Skin of body (tissue), 2 donors: ENCODE results near the gene GTF3C1. TPM values are rescaled to one million over a fixed set of nuclear protein-coding genes. Genes with fewer than 3 reads are reported as not detected.

Experiments
- DNase-seq: peaks from one replicate; lab custom pipeline; 2025; lab: John Stamatoyannopoulos, UW
- total RNA-seq: library from RNA; depleted of rRNA; stranded (reverse); fragments of >200 nt; gene quantifications from one replicate; pipeline ENCODE4 v1.2.3, GENCODE V29; 2014

Gene GTF3C1
- total RNA-seq, 1 donor from 2014 or later: 69.0 TPM

- no peak for DNase-seq
Measured at GRCh38 chr16:27561216-27561615, 11.5 kb upstream of the GTF3C1 start.

GRCh38 chr16:27558932-27559331 lies 9.2 kb upstream of the GTF3C1 start:
- DNase-seq: no peak

DNA sequence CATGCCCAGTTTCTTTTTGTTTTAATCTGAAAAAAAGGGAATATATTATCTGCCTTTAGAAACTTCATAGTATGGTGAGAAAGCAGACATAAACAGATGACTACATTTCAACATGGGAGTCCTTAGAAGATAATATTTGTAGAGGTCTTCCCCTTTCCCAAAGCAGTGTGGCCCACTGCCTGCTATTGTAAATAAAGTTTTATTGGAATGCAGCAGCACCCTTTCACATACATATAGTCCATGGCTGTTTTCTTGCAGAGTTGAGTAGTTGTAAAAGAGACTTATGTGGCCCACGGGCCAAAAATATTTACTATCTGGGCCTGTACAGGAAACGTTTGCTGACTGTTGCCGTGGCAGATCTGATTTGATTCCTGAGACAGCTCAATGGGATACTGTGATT lies 8.7 kb upstream of the GTF3C1 start:
- no peak for DNase-seq

DNA sequence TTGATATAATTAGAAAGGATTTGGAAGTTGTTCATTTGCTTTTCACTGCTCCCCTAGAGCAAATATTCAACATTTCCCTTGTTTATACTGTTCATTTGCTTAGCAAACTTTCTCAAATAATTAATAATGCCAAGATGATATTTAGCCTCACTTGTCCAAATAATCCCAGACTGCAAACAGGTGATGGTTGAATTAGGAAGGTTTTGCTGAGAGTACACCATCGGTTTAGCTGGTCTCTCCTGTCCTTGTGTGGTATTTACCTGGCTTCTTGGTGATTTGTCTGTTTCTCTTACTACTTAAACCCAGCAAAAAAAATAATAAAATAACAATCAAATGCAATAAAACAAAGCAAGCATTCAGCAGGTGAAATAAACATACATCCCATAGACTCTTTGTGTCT lies 6.8 kb upstream of the GTF3C1 start:
- no peak for DNase-seq

DNA sequence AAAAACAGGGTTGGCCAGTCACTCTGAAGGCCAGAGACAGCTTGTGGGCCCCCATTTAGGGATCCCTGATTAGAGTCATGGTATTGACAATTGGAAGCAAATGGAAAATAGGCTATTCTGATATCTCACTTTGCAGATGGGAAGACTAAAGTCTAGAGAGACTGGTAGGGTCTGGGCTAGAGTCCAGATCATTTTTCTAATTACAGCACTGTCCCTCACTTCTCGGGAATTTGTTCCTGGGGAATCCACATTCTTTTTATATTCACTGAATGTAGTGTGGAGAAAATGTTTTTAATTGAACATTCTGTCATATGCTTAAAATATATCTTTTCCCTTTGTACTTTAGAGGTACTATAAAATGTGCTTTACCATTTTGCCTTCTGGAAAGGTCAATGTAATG lies 1.3 kb upstream of the GTF3C1 start:
- DNase-seq: no peak

DNA sequence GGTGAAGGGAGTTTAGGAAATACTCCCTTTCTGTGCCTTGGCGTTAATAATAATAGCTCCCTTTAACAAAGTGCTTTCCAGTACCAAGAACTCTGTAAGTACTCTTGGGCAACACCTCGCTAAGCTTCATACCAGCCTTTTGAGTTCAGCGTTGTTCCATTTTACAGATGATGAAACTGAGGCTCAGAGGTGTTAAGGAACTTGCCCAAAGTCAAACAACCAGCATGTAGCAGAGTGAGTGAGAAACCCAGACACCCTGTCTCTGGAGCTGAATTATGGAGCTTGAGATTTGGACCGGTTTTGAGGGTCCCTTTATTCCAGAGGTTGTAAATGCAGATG lies 838 bp upstream of the GTF3C1 start:
- DNase-seq: no peak

DNA sequence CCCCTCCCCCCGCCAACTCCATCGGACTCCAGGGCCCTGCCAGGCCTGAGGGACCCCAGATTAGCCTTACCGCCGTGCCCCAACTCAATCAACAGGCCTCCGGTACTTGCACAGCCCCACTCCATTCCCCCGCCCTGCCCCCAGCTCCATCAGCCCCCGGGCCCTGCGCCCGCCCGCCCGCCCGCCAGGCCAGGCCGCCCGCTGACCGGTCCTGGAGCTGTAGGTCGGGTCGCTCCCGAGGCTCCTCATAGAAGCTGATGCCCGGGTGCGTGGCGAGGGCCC lies 308 bp downstream of the GTF3C1 start:
- DNase-seq: no peak

- DNase-seq: no peak
Measured at GRCh38 chr16:27547851-27548250, 1.9 kb downstream of the GTF3C1 start.

DNA sequence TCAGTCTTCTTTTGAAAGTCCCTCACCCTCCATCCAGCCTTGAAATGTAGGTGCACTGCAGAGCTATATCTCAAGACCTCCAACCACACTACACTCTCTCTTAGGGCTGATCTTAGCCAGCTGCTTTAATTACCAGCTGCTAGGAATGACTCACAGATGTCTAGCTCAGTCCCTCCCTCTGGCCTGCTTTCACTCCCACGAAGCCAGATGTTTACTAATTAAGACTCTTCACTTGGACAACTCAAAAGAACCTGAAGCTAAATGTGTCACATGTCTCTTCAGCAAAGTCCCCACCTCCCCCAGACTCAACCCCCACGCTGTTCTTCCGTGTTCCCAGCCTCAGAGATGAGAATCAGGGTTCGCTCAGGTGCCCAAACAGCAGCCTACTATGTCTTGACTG lies 2.6 kb downstream of the GTF3C1 start:
- DNase-seq: peak; percentile 70

GRCh38 chr16:27544671-27545070 lies 5.0 kb downstream of the GTF3C1 start:
- DNase-seq: no peak

GRCh38 chr16:27543801-27544200 lies 5.9 kb downstream of the GTF3C1 start:
- DNase-seq: no peak

DNA sequence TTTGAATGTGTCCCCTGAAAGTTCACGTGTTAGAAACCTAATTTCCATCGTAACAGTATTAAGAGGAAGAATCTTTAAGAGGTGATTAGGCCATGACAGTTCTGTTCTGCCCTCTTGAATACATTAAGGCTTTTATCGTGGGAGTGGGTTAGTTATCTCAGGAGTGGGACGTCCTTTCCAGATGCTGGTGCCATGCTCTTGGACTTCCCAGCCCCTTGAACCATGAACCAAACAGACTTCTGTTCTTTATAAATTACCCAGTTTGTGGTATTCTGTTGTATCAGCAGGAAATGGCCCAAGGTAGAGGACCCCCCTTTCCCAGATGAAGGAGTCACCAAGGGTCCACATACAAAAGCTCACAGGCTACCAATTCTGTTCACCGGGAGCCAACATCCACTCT lies 10.1 kb downstream of the GTF3C1 start:
- DNase-seq: no peak

- no peak for DNase-seq
Measured at GRCh38 chr16:27539120-27539519, 10.6 kb downstream of the GTF3C1 start.

DNA sequence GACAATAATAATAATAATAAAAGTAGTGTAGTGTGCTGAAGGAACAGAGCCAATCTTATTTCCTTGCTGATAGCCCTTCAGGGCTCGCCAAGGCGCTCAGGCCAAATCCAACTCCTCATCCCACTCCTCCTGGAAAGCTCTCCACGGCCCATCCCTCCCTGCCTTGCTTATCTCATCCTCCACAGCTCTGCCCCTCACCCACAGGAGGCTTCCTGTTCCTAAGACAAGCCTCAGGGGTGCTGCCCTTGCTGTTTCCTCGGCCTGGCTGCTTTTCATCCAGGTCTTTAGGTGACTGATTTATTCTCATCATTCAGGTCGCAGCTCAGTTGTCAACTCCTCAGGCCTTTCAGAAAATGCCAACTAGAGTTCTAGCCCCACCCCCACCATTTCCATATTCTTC lies 11.2 kb downstream of the GTF3C1 start:
- no peak for DNase-seq

DNA sequence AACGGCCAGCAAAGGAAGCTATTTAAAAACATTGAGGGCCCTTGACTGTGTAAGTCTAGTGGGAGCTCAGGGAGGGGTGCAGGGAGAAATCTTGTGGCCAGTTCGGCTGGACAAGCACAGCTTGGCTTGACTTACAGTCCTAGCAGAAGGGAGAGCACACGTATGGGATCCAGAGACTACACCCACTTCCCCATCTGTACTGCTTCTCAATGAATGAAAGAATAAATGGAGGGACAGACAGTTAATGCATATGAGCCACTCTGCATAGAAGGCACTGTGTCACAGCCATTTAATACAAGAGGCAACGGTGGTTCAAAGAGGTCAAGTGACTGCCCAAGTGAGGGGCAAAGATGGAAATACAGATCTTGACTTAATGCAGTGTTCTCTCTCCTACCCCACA lies 15.5 kb downstream of the GTF3C1 start:
- no peak for DNase-seq

- DNase-seq: no peak
Measured at GRCh38 chr16:27531826-27532800, 17.6 kb downstream of the GTF3C1 start.

DNA sequence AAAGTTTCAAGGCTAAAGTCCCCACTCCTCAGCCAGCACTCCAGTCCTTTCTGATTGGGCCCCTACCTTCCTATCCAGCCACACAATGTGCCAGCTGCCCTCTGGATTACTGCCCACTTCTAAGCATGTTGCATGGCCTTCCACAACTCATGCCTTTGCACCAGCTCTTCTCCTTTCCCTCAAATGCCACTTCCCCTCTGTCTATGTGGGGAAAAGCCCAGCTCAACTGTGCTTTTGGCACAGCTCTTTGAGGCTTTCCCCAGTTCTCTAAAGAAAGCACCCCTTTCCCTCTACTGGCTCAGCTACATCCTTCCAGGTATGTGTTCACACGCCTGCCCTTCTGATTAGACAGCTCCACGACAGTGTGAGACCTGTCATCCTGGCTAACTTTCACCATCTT lies 18.5 kb downstream of the GTF3C1 start:
- DNase-seq: no peak

DNA sequence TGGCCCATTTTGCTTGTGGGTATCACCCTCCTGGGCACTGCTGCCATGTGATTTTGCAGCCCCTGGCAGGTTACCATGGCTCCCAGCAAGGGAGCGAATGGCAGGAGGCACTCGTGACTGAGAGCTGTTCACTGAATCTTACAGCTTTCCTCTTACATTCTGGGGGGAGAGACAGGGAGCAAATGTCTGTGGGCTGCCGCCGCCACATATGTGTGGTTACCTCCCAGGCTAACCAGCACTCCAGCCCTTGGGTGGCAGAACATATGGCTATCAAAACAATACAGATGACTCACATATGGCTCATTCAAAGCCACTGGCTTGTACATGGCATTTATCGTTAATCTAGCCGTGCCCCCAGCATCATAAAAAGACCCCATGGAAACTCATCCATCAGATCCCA lies 19.8 kb downstream of the GTF3C1 start:
- DNase-seq: peak; percentile 25

DNA sequence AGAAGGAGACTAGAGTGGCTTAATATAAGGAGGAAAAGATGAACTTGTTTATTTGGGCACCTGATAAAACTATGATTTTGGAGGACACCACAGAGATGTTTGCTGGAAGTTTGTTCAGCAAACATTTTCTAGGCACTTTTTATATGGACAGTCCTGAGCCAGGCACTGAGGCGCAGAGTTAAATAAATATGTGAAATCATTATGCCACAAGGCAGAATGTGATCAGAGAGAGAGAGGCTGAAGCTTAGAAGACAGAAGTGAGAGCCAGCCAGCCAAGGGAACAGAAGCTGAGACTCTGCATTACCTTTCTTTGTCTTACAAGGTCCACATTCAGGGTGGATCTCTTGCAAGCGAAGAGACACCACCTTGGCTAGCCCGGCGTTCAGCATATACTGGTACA lies 21.4 kb downstream of the GTF3C1 start:
- no peak for DNase-seq

DNA sequence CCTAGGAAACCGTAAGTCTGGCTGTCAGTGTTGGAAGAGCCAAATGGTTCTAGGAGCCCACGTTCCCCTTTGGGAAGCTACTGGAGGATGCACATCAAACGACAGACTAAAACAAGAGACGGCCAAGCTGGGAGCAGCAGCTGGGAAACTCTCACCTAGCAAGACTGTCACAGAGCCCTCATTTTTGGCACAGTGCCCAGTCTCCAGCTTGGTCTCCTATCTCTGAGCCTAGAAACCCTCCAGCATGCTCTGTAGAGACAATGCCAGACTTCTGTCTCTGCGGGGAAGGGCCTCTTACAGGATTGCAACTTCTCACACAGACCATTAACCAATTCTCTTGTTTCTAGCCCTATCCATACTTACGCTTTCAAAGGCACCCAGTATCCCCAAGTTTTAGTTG lies 23.5 kb downstream of the GTF3C1 start:
- DNase-seq: no peak

DNA sequence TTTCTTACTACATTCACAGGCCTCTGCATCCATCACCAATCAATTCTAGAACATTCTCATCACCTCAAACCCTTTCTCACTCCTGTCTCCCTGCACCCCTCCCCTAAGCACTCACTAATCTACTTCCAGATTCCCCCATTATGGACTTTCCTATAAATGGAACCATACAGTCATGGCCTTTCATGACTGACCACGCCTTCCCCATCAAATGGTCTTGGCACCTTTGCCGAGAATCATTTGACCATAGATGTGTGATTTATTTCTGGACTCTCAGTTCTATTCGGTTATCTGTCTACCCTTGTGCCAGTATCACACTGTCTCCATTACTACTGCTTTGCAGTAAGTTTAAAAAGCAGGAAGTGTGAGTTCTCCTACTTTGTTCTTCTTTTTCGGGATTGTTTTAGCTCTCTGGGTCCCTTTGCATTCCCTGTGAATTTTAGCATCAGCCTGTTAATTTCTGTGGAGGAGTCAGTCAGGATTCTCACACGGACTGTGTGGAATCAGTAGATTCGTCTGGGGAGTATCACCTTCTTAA lies 27.5 kb downstream of the GTF3C1 start:
- DNase-seq: no peak

DNA sequence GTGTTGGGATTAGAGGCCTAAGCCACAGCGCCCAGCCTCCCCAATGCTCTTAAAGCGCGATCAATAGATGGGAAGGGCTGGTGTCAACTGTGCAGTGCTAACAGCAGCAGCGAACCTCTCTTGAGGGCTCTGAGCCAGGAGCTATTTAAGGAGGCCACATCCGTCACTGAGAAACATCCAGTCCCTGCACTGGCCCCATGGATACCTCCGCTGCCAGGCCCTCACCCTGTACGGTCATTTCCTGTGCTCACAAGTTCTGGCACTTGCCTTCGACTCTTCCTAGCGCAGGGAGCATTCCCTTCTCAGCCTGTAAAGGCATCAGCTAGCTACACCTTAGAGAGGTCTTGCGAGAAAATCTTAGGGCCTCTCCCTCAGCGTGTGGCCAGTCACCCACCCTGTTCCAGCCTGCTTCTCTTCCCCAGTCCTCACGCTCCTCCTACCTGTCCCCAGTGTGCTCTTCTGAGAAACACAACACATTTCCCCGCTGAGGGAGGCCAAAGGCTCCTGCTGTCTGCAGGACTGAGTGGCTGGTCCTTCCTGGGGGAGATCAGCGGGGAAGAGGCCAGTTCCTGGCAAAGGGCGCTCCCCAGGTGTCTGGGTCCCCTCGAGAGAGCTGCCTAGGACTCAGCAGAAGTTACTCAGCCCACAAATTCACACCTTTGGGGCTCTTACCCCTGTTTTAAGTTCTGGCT lies 28.6 kb downstream of the GTF3C1 start:
- DNase-seq: peak; percentile 15

GRCh38 chr16:27518226-27518625 lies 31.5 kb downstream of the GTF3C1 start:
- DNase-seq: no peak
